Mucosa of descending colon (tissue), 3 donors: Measurements from ENCODE around the gene TSSK1B. TPM values are rescaled to one million over a fixed set of nuclear protein-coding genes. Genes with fewer than 3 reads are reported as not detected.
"Not testable (repeated sequence)": the region's sequence is repeated elsewhere in the genome, so short reads cannot be mapped to it uniquely, and the experiment has no call there.

Experiments used
- ATAC-seq: fragments of 200-7000 bp; cut with Tn5 transposase; one replicate; pipeline ENCODE4 v1.9.1; 2020; ENCODE audit warnings: mild to moderate bottlenecking, moderate library complexity
- DNase-seq, 3 donors: peaks; one replicate each; pipeline ENCODE4 v3.0.0-alpha.2; 2020
- H3K36me3 ChIP-seq: fragments of 200-600 bp; one replicate; pipeline ENCODE4 v1.8.0; 2021; ENCODE audit warnings: low read depth, mild to moderate bottlenecking
- H3K4me1 ChIP-seq: fragments of 200-600 bp; one replicate; pipeline ENCODE4 v1.8.0; 2021; ENCODE audit warnings: low read depth, mild to moderate bottlenecking
- H3K4me3 ChIP-seq: fragments of 200-600 bp; one replicate; pipeline ENCODE4 v1.8.0; 2021; ENCODE audit warnings: mild to moderate bottlenecking
- H3K9me3 ChIP-seq: fragments of 200-600 bp; one replicate; pipeline ENCODE4 v1.8.0; 2021; ENCODE audit warnings: mild to moderate bottlenecking
- CTCF ChIP-seq: fragments of 200-600 bp; IDR thresholded peaks from one replicate; pipeline ENCODE4 v1.8.0; 2022; ENCODE audit warnings: antibody characterized with exemption, mild to moderate bottlenecking
- intact Hi-C, 2 donors: fragments of 100-400 bp; cut with DNase I in 1 of 2; cut with micrococcal nuclease in 1 of 2; formaldehyde crosslinking; loops; one replicate each; pipeline versions ENCODE4 v1.11.0 to v1.11.1; 2022; cut with DNase I, micrococcal nuclease
- total RNA-seq, 3 donors: library from RNA; stranded (reverse); fragmentation: NEBNext Ultra II Directional in 2 of 3; extraction: Animal tissue kit (Norgen Biotek cat#: 25700) in 2 of 3; gene quantifications; one replicate each; pipeline versions ENCODE4 v1.2.1 to v1.2.4, GENCODE V29; 2021 to 2023
- donor health status: DM: no; HTN: no; CAD: no; lungs with moderate emphysema.
- donor health status: DM: no; HTN: no; CAD: no.
- donor health status: DM: no; HTN: yes; CAD: no.

TSSK1B gene
- total RNA-seq, 3 donors from 2014 or later: 0.12 TPM; not detected in 2

DNA sequence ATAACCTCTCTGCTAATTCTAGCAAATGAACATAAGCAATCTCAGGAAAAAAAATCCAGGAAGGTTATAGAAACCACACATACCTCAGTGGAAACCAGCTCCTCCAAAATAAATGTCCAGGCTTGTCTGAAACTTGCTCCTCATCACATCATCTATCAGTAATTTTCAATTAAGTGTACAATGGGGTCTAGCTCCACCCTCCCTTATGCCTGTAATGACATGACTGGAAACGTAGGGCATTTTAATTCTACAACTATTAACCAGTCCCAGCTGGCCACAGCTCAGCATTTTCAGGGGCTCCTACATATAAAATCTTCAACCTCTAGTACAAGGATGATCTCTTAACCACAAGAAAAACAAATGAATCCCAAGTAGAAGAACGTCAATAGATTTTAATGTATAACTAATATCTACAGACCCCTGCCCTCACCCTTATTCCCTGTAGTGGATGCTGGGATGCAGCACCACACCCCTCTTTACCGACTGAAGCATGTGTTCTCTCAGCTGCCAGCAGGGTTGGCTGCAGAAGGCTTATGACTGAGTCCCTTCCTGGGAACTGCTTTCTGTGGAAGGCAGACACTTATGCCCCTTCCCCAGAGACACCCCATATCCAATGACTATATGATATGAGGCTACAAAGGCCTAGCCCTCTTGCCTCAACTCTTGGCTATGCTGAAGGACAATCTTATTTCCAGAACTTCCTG lies 6.8 kb downstream of the TSSK1B start:
- no peak for DNase-seq
- intact Hi-C loops: no loop called here

GRCh38 chr5:113425909-113426308 lies 8.9 kb downstream of the TSSK1B start:
- Histone ChIP-seq H3K36me3 (no peaks in the 10 kb centered on the region), H3K4me3 (no peak overlapping the region), H3K9me3 (no peaks in the 10 kb centered on the region), H3K4me1 (no peaks in the 10 kb centered on the region)
- DNase-seq (no peak), ATAC-seq (no peak)
- TF ChIP-seq CTCF: no peak
- intact Hi-C loops: no loop called here

More for the DNA sequence above, 6.8 kb downstream of the TSSK1B start:
- TF ChIP-seq CTCF: no peak
- ATAC-seq: no peak
- H3K4me3 ChIP-seq: no peak overlapping the region
- H3K36me3 ChIP-seq: no peaks in the 10 kb centered on the region
- H3K9me3 ChIP-seq: no peaks in the 10 kb centered on the region
- no peaks in the 10 kb centered on the region for H3K4me1 ChIP-seq

DNA sequence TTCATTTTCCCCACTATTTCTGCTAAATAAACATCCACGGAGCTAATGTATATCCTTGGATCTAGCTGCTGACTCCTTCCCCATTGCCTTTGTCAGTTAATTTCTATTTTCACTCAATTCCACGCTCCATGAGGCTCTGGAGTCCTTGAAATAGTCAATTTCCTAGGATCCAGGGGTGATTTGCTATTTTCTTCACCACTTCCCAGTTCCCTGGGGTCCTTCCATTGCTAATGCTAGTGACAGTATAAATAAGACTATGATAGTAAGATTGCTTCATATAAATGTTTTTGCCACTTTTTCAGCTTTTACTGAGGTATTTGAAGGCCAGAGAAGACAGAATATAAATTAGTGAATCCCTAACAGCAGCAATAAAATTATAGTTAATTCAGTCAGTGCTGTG lies 13.1 kb downstream of the TSSK1B start:
- H3K36me3 ChIP-seq: no peaks in the 10 kb centered on the region
- H3K4me3 ChIP-seq: no peak overlapping the region
- no peak for ATAC-seq
- H3K9me3 ChIP-seq: no peaks in the 10 kb centered on the region
- TF ChIP-seq CTCF: no peak
- no peak for DNase-seq
- intact Hi-C loops: no loop called here
- no peaks in the 10 kb centered on the region for H3K4me1 ChIP-seq

DNA sequence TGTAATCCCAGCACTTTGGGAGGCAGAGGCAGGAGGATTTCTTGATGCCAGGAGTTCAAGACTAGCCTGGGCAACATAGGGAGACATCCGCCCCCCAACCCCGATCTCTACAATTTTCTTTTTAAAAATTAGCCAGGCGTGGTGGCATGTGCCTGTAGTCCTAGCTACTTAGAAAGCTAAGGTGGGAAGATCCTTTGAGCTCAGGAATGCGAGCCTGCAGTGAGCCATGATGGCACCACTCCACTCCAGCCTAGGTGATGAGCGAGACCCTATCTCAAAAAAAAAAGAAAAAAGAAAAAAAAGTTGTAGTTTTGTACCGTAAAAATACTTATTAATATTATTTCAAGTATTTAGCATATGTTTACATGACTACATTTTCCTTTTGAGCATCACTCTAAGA lies 29.3 kb downstream of the TSSK1B start:
- Histone ChIP-seq H3K4me3 (no peak overlapping the region), H3K4me1 (no peaks in the 10 kb centered on the region), H3K36me3 (no peaks in the 10 kb centered on the region), H3K9me3 (no peaks in the 10 kb centered on the region)
- TF ChIP-seq CTCF: no peak
- DNase-seq (no peak), ATAC-seq (no peak)
- intact Hi-C loops: no loop called here

GRCh38 chr5:113404269-113404668 lies 30.5 kb downstream of the TSSK1B start:
- Histone ChIP-seq H3K36me3 (no peaks in the 10 kb centered on the region), H3K4me1 (no peaks in the 10 kb centered on the region), H3K4me3 (no peak overlapping the region), H3K9me3 (no peaks in the 10 kb centered on the region)
- DNase-seq (no peak), ATAC-seq (no peak)
- intact Hi-C loops: no loop called here
- no peak for TF ChIP-seq CTCF

- intact Hi-C loops, DNase-seq, H3K36me3 ChIP-seq, ATAC-seq, H3K9me3 ChIP-seq, H3K4me3 ChIP-seq, H3K4me1 ChIP-seq: not testable (repeated sequence)
These were observed 36.8 kb downstream of the TSSK1B start for GRCh38 chr5:113397986-113398385.
